NCI-H187 treated with DMSO at 0.1 percent for 48 hours (cell line): Measurements from ENCODE around the gene ANKRD63.

ENCODE experiments used
- DNase-seq: peaks from one replicate; lab custom pipeline; 2025; lab: John Stamatoyannopoulos, UW

Gene ANKRD63

DNA sequence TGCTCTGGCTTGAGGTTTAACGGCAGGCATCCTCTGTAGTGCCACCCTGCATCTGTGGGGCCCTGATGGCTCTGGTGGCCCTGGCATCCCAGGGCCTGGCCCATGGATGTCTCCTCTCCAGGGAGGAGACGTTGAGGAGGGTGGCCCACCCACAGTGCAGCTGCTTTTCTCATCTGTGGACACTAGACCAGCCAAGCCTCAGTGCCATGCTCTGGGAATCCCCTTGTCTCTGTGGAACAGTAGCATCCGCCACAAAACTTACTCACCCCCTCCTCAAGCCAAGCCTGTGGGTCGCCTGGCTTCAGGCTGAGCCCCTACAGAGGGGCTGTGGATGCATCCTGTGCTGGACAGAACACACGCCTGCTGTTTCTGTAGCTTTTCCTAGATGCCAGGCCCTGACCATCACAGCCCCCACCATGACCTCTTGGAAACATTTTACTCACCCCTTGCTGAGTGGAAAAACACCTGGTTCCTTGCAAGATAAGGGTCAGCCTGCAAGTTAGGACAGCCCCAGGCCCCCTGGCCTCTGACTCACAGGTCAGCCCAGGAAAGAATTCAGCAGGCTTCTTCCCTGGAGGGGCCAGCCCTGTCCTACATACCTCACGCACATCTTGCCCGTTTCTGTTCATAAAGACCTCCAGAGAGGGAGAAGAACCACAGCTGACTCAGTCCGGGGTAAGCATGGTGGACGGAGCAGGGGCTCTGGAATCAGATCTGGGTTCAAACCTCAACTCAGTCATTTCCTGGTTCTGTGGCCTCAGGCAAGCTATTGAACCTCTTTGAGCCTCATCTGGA is 25.0 kb downstream of the ANKRD63 start:
- DNase-seq, result no peak

DNA sequence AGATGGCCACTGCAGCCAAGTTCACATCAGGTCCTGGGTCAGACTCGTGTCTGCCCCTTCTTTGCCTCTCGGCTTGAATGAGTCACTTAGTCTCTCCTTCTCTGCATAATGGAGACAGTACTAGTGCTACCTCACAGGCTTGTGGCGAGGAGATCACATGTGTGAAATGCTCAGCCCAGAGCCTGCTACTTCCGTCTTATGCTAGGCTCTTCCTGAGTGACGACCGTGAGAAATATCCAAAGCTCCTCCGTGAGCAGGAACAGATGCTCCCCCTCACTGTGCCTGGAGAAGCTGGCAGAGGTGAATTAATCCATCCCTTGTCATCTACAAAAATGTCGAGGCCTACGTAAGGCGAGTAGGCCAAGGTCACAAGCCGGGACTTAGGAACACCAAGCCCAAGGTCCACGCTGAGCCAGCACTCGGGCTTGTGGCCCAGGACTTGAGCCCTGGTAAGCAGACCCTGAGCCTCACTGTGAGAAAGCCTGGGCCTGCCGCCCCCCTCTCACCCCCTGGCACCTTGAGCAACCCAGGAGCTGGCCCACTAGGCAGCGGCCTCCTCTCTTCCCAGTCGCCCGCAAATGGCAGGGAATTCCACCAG is 26.1 kb downstream of the ANKRD63 start:
- no peak for DNase-seq

DNA sequence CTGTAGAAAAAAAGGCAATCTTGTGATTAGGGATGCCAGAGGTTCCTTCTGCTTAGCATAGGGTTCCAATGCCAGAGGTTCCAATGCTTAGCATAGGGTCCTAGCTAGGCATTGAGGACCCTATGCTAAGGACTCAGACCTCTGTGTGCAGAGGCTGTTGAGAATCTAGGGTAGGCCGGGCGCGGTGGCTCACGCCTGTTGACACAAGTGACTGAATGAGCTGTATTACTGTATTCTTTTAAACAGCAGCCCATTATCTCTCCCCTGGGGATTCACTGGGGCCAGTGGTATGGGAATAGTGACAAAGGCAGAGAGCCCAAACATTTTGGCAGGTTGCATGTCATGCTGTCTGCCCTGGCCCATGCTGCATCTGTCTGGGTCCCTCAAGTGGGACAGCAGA is 27.8 kb downstream of the ANKRD63 start:
- no peak for DNase-seq

DNA sequence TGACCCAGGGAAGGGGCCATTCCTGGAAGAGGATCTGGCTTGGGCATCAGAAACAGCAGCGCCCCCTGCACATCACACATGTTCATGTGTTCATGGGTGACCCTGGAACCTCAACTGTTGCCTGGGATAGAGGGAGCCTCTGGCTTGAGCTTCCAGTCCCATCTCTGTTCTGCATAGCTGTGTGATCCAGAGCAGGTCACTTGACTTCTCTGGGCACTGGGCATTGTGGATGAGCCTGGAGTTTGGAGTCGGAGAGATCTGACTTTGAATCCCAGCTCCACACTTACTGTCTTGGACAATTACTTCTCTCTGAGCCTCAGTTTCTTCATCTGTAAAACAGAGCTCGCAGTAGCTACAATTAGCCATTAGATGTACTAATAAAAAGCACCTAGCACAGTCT is 28.4 kb downstream of the ANKRD63 start:
- no peak for DNase-seq

DNA sequence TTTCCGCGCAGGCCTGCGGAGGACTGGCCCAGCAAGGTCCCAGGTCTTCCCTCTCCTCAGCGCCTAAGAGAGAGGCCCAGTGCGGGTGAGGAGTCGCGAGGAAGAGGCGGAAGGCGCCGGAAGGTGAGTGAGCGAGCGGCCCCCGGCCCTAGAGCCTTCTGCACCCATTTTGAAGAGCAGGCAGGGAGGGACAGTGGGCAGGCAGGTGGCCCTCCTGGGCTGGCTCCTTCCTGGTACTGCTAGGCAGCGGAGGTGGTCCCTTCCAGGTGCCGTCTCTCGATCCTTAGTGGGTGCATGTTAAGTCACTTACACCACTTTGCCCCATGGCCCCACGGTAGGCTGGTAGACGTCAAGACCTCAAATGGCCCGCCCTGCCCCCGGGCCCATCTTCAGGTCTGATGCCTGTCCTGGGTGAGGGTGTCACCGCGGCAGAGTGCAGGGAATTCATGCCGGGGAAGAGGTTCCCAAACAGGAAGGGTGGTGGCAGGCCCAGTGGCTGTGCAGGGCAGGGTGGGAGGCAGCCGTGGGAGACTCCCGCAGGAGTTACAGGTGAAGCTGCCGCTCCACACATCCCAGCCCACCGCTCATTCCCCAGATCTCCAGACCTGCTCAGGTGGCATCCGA is 29.6 kb downstream of the ANKRD63 start:
- DNase-seq, result no peak

DNA sequence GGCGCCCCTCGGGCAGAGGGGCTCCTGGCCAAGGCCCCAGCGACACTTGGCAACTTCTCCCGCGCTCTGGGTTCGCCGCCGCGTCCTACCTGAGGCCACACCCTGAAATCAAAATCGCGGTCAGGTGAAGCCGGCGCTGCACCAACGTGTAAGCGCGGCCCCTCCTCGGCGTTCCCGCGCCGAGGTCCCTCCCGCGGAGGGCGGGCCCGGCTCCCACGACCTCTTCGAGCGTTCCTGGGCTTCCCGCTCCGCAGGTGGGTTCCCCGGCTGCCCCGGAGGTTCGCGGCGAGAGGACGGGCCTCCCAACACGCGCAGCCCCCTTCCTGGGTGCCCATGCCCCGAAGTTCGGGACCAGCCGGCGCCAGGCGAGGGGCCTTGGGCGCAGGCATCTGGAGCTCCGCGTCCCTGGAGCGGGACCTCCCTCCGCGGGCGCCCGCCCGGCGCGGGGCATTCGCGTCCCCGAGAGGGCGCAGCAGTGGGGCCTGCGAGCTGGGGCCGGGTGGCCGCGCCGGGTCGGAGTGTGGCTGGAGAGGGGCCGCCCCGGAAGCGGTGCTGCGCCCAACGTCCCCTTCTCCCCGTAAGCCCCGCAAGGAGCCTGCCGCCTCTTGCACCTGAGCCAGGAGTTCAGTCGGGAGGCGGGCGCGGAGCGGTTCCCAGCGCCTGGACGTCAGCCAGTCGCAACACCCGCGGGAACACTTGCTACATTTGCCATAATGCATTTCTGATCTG is 30.3 kb downstream of the ANKRD63 start:
- no peak for DNase-seq

DNA sequence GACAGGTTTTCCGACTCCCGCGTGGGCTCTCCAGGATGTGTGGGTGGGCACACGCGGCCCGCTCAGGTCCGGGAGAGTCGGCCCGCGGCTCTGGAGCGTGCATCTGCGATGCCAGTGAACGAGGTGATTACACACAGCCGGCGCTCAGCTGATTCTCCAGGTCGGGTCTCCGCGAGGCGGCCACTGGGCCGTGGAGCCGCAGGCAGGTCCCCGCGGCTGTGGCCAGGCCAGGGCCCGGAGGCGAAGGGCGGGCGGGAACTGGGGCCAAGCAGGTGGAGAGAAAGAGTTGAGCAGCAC is 30.8 kb downstream of the ANKRD63 start:
- DNase-seq, result no peak

DNA sequence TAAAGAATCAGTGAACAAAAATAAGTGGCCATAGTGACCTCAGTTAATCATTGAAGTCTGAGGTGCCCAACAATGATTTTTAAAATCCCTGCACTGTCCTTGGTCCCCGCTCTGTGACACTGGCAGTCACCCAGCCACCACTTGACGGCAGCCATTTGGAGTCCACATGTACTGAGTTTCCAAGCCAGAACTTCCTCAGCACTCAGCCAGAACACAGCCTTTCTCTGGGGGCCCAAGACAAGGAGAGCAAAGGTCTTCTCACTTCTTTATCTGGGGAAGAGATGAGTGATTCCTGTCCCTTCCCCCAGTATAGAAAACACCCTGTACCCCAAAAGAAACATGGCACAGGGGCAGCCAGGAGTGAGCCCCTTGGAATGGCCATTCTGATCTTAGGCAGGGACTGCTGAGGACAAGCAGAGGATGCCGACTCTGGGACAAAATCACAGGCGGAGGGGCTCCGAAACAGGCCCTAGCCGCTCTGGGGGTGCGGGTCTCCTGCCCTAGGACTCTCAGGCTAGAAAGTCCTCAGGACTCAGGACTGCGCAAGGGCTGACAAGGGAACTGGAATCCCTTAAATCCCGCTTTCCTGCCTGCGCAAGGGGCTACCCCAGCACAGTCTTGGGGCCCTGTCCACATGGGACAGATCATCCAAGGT is 31.3 kb downstream of the ANKRD63 start:
- DNase-seq, result no peak

DNA sequence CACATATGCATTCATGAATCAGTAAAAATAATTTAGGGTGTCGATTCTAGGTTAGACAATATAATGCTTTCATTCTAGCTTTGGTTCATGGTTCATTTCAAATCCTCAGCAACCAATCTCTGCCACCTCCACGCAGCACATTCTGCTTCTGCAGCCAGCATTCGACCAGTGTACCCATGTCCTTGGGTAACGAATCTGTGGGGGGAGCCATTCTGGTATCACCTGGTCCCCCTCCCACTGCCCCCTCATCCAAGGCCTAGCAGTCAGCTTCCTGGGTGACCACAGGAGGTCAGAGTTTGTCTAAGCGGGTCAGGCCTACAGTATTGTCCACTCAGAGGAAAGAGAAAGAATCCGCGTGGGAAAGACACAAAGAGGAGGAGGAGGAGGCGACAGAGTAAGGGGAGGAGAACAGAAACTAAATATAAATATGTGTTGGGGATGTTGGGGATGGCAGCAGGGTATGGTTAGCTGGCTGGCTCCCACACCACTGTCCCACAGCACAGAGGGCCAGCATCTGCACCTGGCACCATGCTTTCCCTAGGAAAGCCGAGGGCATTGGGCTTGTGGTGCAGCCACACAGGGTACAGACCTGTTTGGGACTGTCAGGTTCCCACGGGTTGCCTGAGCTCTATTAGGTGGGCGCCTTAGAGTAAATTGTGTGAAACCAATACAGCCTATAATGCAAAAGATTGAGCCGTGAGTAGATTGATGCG is 31.9 kb downstream of the ANKRD63 start:
- DNase-seq, result no peak

DNA sequence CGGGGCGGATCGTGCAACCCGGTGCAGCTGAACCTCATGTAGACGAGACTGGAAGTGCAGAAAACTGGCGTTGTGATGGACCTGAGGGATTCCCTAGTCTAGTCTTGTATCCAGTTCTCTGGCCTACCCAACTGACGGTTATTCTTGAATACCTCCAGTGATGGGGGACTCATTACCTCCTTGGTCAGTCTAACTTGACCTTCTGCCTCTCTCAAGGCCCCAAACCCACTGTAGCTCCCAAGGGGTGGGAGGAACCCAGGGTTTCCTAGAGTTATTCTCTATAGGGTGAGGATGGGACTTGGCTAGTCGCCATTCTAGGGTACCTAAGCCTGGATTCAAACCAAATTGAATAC is 32.6 kb downstream of the ANKRD63 start:
- no peak for DNase-seq

DNA sequence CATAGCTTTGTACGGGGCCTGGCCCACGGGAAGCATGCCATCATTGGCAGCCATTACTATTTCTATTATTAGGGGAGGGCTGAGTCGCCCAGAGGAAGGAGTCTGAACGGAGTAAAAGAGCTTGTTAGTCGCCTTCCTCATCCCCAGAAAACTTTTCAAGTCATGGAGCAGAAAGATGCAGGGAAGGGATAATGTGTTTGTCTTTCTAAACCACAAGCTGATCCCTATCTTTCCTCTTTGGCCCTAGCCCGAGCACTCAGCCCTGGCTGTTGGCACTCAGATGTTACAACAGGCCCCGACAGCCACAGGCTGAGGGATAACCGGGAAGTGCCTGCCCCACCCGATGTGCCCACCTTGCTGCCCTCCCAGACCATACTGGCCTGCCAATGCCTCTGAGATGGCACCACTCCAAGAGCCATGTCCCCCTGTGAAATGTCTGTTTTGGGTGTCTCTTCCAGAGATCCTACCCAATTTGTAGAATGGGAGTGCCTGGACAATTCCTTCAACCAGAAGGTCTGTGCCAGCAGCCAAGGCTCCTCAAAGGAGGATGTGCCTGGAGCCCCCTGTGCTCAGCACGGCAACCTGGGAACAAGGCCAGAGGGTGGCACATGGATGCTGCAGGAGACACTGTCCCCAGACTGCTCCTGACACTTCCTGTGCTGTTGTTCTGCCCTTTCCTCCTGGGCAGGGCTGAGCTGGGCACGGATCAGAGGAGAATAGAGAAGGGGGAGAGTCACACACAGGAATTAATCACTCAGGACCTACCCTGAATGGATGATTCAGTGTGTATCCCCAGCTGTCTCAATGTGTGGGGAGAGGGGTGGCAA is 33.2 kb downstream of the ANKRD63 start:
- no peak for DNase-seq

DNA sequence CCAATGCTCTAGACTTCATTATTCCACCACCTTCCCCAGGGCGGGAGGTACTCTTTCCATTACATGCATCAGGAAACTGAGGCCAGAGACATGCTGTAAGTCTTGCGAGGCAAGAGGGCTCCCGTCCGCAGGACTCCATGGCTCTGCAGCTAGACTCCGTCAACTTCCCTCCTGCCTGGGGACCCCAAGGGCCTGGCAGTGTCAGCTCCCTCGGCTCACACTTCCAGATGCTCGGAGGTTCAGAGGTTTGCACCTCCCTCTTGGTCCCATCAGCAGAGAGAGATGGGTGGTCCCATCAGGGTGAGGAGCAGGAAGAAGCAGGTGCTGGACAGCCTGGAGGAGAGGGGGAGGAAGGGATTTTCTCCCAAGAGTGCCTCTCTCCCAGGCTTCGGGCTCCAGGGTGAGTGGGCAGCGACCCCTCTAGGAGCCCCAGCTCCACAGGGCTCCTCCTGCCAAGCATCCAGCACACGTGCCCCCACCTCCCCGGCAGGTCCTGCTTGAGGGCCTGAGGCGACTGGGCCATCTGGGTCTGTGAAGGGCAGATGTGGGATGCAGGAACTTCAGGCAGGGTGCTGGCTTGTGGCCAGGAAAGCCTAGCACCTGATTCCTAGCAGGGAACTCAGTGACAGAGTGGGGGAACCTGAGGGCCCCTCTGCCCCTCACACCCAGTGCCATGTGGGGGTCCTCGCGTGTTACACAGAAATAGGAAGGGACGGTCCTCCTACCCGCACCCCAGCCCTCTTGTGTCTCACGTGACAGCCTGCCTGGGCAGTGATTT is 34.7 kb downstream of the ANKRD63 start:
- no peak for DNase-seq

DNA sequence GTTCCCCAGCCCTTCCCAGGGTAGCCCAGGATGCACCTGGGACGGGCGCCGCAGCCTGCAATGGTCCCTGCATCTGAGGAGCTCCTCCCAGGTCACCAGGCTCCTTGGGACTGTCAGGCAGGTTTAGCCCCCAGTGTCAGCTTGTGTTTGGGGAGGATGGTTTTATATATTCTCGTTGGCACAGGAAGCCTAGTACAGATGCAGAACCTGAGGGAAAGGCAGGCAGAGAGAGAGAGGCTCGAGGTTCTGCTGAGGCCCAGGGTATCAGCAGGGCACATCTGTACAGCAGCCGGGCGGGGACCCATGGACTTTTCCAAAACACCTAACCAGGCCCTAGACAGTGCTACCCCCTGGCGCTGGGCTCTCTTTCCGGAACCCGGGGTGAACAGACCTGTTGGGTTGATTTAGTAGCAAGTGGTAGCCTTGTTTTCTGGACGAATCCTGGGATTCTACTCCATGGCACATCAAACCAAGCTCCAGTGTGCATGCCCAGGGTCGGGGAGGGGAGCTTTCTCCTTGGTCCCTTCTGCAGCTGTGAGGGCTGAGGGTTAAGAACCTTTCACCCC is 35.4 kb downstream of the ANKRD63 start:
- no peak for DNase-seq

DNA sequence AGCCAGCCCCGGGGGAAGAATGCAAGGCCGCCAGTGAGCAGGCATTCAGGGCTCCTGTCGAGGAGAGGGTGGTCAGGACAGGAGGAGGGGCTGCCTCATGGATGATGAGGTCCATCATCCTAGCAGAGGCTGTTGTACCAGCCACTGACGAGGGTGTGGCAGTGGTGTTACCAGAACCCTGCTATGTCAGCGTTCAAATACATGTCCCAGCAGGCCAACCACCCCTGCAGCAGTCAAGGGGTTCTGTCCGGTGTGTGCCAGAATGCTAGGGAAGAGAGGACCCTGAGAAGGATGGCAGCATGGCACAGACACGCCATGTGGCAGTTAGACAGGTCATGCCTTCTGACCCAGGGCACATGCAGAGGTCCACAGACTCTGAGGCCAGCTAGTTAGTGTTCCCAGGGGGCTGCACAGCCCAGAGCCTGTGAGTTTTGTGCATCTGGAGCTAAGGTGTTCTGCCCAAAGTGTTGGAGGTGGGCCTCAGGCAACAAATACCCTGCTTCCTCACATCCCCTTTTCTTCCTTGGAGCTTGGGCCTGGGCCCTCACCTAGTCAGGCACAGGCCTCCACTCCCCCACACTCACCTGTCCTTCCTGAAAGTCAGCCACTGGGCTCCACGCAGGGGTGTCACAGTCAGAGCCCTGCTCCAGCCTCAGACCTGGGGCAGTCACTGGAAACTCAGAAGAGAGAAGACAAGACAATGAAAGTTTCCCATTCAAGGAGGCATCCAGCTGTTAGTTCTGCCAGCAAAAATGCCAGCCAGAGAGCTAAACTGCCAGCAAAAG is 36.2 kb downstream of the ANKRD63 start:
- DNase-seq, result no peak

DNA sequence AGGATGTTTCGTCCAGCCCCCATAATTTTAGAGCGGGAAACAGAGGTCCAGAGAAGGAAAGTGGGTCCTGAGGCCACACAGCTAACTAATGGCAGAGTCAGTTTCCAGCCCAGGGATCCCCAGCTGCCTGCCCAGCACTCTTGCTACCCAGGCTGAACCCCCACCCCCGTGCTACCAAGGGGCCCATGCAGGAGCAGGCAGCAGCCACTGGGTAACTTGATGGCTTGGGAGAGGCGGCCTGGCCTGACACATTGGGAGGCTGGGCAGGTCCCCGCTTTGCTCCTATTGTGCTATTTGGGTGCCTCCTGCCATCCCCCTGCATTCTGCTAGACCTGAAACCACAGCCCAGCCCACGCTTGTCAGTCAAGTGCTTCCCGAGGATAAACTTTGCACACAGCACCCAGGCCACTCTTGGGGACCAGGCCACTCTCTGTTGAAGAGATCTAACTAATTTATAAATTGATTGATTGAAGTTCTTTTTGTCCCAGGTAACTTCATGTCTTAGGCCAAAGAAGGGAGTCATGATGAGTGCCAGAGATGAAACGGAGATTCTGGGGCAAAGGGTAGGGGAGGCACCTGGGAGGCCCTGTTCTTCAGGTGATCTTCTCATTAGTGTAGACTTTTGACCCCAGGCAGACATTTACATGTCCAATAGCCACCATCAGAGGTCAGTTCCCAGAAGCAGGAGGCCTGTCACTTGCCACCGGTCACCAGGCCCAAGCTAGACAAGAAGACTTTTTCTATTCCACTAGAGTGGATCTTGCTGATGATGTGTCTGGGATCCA is 37.0 kb downstream of the ANKRD63 start:
- DNase-seq, result no peak

DNA sequence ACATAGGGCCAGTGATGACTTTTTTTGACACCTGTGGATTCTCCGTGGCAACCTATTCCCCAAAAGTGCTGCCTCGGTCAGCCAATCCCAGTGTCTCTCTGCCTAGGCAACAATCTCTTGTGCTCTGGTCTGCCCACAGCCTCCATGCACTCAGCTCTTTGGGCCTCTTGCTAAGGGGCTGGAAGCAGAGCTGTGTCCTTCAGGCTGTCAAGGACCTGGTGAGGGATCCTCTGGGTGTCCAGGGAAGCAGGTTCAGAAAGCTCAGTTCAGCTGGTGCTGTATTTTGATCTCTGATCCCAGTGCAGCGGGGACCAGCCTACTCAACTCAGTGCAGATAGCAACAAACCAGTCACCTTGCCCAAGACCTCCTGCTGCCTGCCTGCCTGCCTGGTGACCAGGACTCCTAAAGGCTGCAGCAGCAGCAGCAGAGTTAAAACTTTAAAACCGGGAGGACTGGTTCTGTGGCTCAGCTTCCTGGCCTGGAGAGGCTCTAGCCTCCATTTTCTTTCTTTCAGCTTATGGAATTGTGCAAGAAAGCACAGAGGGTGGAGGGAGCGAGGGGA is 37.8 kb downstream of the ANKRD63 start:
- DNase-seq, result no peak

DNA sequence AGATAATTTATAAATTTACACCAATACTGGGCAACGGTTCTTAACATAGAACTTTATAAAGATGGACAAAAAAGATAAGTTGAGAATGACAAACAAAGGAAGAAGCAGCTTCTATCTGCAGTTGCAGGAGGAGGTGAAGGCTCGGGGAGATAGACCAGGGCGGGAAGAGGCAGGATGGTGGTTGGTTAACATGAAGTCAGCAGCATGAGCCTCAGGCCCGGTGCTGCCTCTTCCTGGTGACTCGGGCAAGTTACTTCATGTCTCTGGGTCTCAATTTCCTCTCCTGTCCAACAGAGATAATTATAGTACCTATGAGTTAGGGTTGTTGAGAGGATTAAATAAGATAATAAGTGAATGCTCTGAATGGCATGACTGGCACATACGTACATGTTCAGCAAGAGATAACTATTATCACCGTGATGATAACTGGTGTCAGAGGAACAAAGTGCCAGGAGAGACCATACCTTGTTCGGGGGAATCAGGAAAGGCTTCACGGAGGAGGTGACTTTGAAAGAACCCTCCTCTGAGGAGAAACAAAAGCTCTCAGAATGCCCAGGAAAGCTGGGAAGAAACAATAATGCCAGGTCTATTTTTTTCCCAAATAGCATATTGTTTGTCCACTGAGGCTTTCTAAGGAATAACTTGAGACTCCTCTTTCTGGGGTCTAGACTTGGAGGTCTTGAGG is 39.6 kb downstream of the ANKRD63 start:
- no peak for DNase-seq
